Endothelial cell of umbilical vein (primary cell): ENCODE measurements around the gene YAP1. TPM values are rescaled to one million over a fixed set of nuclear protein-coding genes. Genes with fewer than 3 reads are reported as not detected.

Source experiments
- BruUV-seq: library from RNA; stranded (reverse); fragments of 400-500 nt; replicated peaks from 2 replicates; lab custom pipeline; 2021; lab: Mats Ljungman, UMichigan
- CTCF ChIA-PET: fragments of 300-600, 350-600 bp; sonication (Branson Sonifier 250); formaldehyde crosslinking; loops from one replicate; lab custom pipeline; 2021; ENCODE audit warnings: antibody characterized with exemption, inconsistent platforms; lab: Charles Lee
- POLR2A ChIA-PET: fragments of 300-600, 350-600 bp; sonication (Branson Sonifier 250); formaldehyde crosslinking; loops from one replicate; lab custom pipeline; 2021; ENCODE audit warnings: antibody characterized with exemption, inconsistent platforms; lab: Charles Lee
- DNase-seq: peaks from one replicate; pipeline ENCODE4 v3.0.0-alpha.2; 2011; ENCODE audit warnings: low read depth, low spot score
- FAIRE-seq: peaks from 2 replicates; lab custom pipeline; 2011; peaks lifted over from hg19 to GRCh38; lab: Jason Lieb, UNC
- H2AFZ ChIP-seq: 2 replicates; pipeline ENCODE4 v1.6.0; 2012; ENCODE audit warnings: low read depth, low read length, control low read depth, inconsistent platforms
- H3K27ac ChIP-seq: 2 replicates; pipeline ENCODE4 v1.5.1; 2011; ENCODE audit warnings: low read depth, mild to moderate bottlenecking, control low read depth, low read length, moderate library complexity; ENCODE audit not compliant: insufficient read depth
- H3K27me3 ChIP-seq, 2 experiments: 2 replicates each; pipeline versions ENCODE4 v1.6.0 to v1.6.1; 2011; ENCODE audit warnings: low read length in 2 of 2, mixed read lengths in 1 of 2; ENCODE audit not compliant: control insufficient read depth in 2 of 2, insufficient read depth in 2 of 2
- H3K36me3 ChIP-seq, 2 experiments: 2 replicates in 1 of 2; 3 replicates in 1 of 2; pipeline ENCODE4 v1.5.1; 2011; ENCODE audit warnings: low read length in 2 of 2, mild to moderate bottlenecking in 1 of 2, moderate library complexity in 1 of 2; ENCODE audit not compliant: control insufficient read depth in 2 of 2, insufficient read depth in 2 of 2; ENCODE audit errors: extremely low read depth in 1 of 2
- H3K4me1 ChIP-seq: 3 replicates; pipeline ENCODE4 v1.5.1; 2011; ENCODE audit warnings: mild to moderate bottlenecking, low read length; ENCODE audit not compliant: control insufficient read depth, insufficient read depth; ENCODE audit errors: extremely low read depth
- H3K4me2 ChIP-seq: 2 replicates; pipeline ENCODE4 v1.6.1; 2011; ENCODE audit warnings: low read length, control low read depth, mixed read lengths; ENCODE audit not compliant: insufficient read depth
- H3K4me3 ChIP-seq, 3 experiments: fragments of 200-600 bp in 1 of 3; sonication (generic), shearing (Covaris generic) in 1 of 3; replicated peaks in 1 of 3; 2 replicates each; pipeline ENCODE4 v1.5.1; 2011 to 2016; ENCODE audit warnings: control low read depth in 3 of 3, low read length in 3 of 3, mild to moderate bottlenecking in 2 of 3, inconsistent platforms in 1 of 3, low read depth in 1 of 3, moderate library complexity in 1 of 3; ENCODE audit not compliant: insufficient read depth in 1 of 3
- H3K79me2 ChIP-seq: 2 replicates; pipeline ENCODE4 v1.6.0; 2012; ENCODE audit warnings: low read length, inconsistent platforms; ENCODE audit not compliant: control insufficient read depth, insufficient read depth
- H3K9ac ChIP-seq: replicated peaks from 2 replicates; pipeline ENCODE3; 2011; ENCODE audit warnings: low read length, control low read depth; ENCODE audit not compliant: insufficient read depth; ENCODE audit errors: extremely low read depth
- H3K9me1 ChIP-seq: replicated peaks from 3 replicates; pipeline ENCODE4 v1.6.0; 2011; ENCODE audit warnings: mild to moderate bottlenecking, low read length; ENCODE audit not compliant: control insufficient read depth, insufficient read depth; ENCODE audit errors: extremely low read depth
- H3K9me3 ChIP-seq: replicated peaks from 2 replicates; pipeline ENCODE4 v1.5.1; 2012; ENCODE audit warnings: low read length, inconsistent platforms; ENCODE audit not compliant: control insufficient read depth, insufficient read depth
- H4K20me1 ChIP-seq: replicated peaks from 2 replicates; pipeline ENCODE3; 2011; ENCODE audit warnings: mild to moderate bottlenecking, low read length; ENCODE audit not compliant: control insufficient read depth, insufficient read depth; ENCODE audit errors: extremely low read depth
- EZH2 ChIP-seq: IDR thresholded peaks from 2 replicates; pipeline ENCODE4 v1.6.1; 2012; ENCODE audit warnings: borderline replicate concordance, low read depth, mild to moderate bottlenecking, moderate library complexity, low read length, inconsistent platforms; ENCODE audit not compliant: severe bottlenecking
- FOS ChIP-seq: IDR thresholded peaks from 2 replicates; pipeline ENCODE4 v1.6.1; 2011; ENCODE audit warnings: mild to moderate bottlenecking, low read length, moderate library complexity, borderline replicate concordance; ENCODE audit not compliant: insufficient read depth
- GATA2 ChIP-seq: IDR thresholded peaks from 2 replicates; pipeline ENCODE4 v1.7.0; 2011; ENCODE audit warnings: low read depth, mild to moderate bottlenecking, moderate library complexity, mixed read lengths, low read length; ENCODE audit not compliant: insufficient read length, insufficient read depth
- MYC ChIP-seq: IDR thresholded peaks from one replicate; pipeline ENCODE4 v1.6.1; 2011; ENCODE audit warnings: mild to moderate bottlenecking, low read depth, low read length
- POLR2AphosphoS5 ChIP-seq: IDR thresholded peaks from 2 replicates; pipeline ENCODE4 v1.6.1; 2012; ENCODE audit warnings: low read depth, mild to moderate bottlenecking, control low read depth, low read length, moderate library complexity; ENCODE audit not compliant: insufficient read depth
- dilution Hi-C: fragments of 300-500 bp; cut with MboI; formaldehyde crosslinking; loops from one replicate; pipeline ENCODE4 v1.15.0; 2019; ENCODE audit warnings: low sequenced_read_pairs; ENCODE audit not compliant: extremely low pct_ligation_motif_present
- intact Hi-C: fragments of 100-400 bp; cut with micrococcal nuclease; formaldehyde crosslinking; loops from one replicate; pipeline ENCODE4 v1.10.0; 2022
- polyA plus RNA-seq, 4 experiments: library from polyadenylated mRNA; depleted of rRNA in 3 of 4; stranded (reverse) in 3 of 4; unstranded in 1 of 4; fragments of >200 nt; gene quantifications; 2 replicates each; pipeline versions ENCODE4 v1.2.1 to v1.2.3, GENCODE V29; 2011 to 2012; ENCODE audit warnings: missing spikeins in 1 of 4
- total RNA-seq: library from RNA; stranded (reverse); gene quantifications from 2 replicates; pipeline ENCODE4 v1.2.3, GENCODE V29; 2021
- TF ChIP-seq, protein P1 (sequence below), 2 donors: IDR thresholded peaks; 1 replicate in 1 of 2; 2 replicates in 1 of 2; pipeline ENCODE4 v1.5.1; 2011; ENCODE audit warnings: low read length in 2 of 2, mild to moderate bottlenecking in 2 of 2, moderate library complexity in 2 of 2, control low read depth in 1 of 2, inconsistent platforms in 1 of 2, low read depth in 1 of 2; ENCODE audit not compliant: insufficient read depth in 1 of 2; ENCODE audit errors: extremely low read depth in 1 of 2

YAP1 gene
- total and polyA plus RNA-seq, 2 donors (not counting 3 experiments of a cell fraction or from before 2014, with no cell fraction given), result 32.6 to 48.9 TPM

GRCh38 chr11:102115557-102115956 is 5.3 kb downstream of the YAP1 start:
- Histone ChIP-seq H3K27me3 (peaks cover 6 to 37% of the 10 kb centered on the region in 2 experiments), H3K36me3 (peaks cover 3 to 4% of the 10 kb centered on the region in 2 experiments), H3K4me1 (peaks cover 13% of the 10 kb centered on the region), H3K9me1 (no peaks in the 10 kb centered on the region), H3K79me2 (peaks cover 6% of the 10 kb centered on the region), H3K4me3 (no peak overlapping the region), H3K9ac (no peak overlapping the region), H3K4me2 (no peak overlapping the region), H2AFZ (no peak overlapping the region), H4K20me1 (peaks cover 34% of the 10 kb centered on the region), H3K27ac (no peak overlapping the region), H3K9me3 (no peaks in the 10 kb centered on the region)
- FAIRE-seq, result no peak
- TF ChIP-seq, protein P1, sequence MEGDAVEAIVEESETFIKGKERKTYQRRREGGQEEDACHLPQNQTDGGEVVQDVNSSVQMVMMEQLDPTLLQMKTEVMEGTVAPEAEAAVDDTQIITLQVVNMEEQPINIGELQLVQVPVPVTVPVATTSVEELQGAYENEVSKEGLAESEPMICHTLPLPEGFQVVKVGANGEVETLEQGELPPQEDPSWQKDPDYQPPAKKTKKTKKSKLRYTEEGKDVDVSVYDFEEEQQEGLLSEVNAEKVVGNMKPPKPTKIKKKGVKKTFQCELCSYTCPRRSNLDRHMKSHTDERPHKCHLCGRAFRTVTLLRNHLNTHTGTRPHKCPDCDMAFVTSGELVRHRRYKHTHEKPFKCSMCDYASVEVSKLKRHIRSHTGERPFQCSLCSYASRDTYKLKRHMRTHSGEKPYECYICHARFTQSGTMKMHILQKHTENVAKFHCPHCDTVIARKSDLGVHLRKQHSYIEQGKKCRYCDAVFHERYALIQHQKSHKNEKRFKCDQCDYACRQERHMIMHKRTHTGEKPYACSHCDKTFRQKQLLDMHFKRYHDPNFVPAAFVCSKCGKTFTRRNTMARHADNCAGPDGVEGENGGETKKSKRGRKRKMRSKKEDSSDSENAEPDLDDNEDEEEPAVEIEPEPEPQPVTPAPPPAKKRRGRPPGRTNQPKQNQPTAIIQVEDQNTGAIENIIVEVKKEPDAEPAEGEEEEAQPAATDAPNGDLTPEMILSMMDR (IDR thresholded peaks at IDR 0.05; ENCODE audit: extremely low read depth in 1 of 2, insufficient read depth in 1 of 2, low read depth in 1 of 2, low read length in 2 of 2), result no peak
- no peak for TF ChIP-seq MYC
- TF ChIP-seq EZH2, result no peak
- TF ChIP-seq POLR2AphosphoS5, result no peak
- no peak for TF ChIP-seq FOS
- no peak for TF ChIP-seq GATA2
- BruUV-seq, result no TSS peak
- DNase-seq, result no peak
- POLR2A ChIA-PET, result no interaction called here
- intact Hi-C loops (loop anchor here (10.0 kb wide), 1 partner anchor 679 kb away; the partner anchor contains the start of gene MMP1), dilution Hi-C loops (no loop called here)
- CTCF ChIA-PET, result no interaction called here
